HG02973 (cell line): Measurements from ENCODE around the gene AP2A2.

Source experiments
- ATAC-seq: cut with Tn5 transposase; IDR thresholded peaks from one replicate; pipeline ENCODE4 v1.9.1; 2021; ENCODE audit warnings: moderate library complexity; ENCODE audit not compliant: unreplicated experiment

AP2A2 gene

GRCh38 chr11:1026641-1027482, 101.2 kb downstream of the AP2A2 start:
- no peak for ATAC-seq

DNA sequence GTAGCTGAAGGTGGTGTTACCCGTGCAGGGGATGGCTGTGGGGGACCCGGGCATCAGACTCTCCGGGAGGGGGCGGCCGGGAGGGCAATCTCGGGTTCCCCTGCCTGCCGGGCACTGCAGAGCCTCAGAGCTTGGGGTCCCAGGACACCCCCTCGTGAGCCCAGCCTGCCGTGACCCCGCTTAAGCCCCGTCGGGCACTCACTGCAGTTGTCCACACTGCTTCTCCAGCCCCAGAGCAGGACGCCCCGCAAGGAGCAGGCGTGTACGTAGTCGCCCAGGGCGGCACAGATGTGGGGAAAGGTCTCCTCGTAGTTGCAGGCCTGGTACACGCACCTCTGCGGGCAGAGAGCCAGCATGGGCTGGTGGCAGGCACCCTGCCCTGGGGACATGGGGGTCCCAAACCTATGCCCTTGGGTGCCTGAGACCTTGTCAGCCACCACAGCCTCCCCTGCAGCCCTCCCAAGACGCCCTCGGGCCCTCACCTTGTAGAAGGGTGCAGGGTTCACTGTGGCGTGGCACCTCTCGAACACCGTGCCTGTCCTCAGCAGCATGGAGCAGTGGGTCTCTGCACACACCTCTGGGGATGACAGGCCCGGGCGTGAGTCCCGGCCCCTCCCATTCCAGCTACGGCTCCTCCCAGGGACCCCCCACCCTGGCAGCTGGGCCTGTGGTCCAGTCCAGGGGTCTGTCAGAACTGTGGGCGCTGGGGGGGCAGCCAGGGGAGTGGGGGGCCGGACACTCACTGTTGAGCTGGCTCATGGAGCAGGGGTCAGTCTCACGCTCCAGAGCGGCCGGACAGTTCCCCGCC, 102.0 kb downstream of the AP2A2 start:
- ATAC-seq, result no peak

DNA sequence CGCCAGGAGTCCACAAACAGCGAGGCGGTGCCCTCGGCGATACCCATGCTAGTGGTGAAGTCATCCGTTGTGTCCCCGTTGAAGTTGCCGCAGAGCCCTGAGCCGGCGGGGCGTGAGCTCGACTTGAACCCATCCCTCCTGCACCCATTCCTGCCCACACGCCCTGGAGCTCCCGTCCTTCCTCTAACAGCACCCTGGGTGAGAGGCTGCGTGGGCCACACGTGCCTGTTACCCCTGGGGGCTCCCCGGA, 102.5 kb downstream of the AP2A2 start:
- no peak for ATAC-seq

DNA sequence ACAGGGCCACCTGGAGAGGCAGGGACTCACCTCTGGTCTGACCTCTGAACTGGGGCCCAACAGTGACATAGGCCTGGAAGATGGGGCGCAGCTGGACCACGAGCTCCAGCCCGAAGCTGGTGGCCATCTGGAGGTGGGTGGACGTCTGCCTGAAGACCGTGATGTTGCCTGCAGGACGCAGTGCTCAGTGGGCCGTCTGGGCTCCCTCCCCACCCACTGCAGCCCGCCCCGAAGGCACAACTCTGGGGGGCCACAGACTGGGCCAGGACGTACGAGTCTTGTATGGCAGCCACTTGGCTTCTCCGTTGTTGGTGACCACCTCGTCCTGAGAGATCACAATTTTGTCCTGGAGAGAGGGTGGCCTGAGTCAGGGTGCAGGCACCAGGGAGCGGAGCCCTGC, 102.9 kb downstream of the AP2A2 start:
- no peak for ATAC-seq

DNA sequence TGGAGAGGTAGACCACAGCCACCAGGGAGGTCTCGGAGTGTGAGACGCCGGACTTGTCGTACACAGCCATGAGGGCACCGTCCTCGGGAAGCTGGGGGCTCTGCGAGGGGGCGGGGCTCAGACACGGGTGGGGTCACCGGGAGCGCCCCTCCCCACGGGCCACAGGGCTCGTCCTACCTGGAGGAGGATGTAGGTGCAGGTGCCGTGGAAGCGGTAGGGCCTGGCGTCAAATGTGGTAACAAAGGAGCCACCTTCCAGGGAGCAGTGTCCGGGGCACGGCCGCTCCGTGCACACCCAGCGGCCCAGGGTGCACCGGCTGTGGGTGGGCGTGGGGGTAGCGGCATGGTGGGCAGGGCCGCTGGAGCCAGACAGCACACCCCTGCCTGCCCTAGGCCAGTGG, 103.4 kb downstream of the AP2A2 start:
- no peak for ATAC-seq

GRCh38 chr11:1029654-1030053, 104.0 kb downstream of the AP2A2 start:
- no peak for ATAC-seq

DNA sequence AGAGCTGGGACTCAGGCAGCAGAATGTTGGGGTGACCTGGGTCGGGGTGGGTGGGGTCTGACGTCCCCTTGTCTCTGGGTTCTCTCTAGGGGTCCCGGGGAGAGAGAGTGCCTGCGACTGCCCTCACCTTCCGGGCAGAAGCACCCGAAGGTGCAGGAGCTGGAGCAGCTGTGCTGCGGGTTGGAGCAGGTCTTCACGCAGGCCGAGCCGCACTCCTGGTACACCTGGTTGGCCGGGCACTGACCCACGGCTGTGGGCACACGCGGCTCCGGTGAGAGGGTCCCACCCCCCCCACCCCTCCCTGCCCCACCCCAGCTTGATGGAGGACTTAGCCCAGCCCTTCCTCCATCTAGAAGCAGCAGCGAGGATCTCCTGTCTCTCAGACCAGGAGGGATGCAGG, 104.4 kb downstream of the AP2A2 start:
- no peak for ATAC-seq

DNA sequence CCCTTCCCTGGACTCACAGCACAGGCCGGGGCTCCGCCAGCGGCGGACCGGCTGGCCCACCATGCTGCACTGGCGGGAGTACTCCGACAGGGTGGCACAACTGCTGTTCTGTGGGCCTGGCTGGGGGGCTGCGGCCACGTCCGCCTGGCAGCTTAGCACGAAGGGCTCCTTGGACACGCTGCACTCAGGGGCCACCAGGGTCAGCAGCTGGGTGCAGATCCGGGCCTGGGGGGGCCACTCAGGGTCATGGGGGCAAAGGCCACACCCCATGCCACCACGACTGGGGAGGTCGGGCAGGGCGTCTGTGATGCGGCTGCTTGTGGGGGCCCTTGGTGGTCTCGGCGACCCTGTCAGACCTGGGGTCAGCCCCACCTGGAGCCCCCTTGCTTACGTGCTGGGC, 104.9 kb downstream of the AP2A2 start:
- no peak for ATAC-seq

- ATAC-seq, result no peak
Measured at GRCh38 chr11:1031121-1031899, 105.6 kb downstream of the AP2A2 start.

DNA sequence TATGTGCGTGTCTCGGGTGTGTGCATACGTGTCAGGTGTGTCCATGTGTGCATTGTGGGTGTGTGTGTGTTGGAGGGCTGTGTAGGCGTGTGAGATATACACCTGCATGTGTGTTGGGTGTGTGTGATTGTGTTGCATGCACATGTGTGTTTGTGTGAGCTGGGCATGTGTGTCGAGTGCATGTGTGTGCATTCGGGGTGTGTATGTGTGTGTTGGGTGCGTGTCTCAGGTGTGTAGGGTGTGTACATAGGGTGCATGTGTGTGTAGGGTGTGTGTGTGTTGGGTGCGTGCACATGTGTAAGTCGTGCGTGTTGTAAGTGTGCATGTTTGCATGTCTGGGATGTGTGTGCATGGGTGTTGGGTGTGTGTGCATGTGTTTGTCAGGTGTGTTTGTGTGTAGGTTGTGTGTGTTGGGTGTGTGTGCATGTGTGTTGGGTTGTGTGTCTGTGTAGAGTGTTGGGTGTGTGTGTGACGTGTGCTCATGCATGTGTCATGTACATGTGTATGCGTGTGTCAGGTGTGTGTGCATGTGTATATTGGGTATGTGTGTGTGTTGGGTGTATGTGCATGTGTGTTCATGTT, 106.7 kb downstream of the AP2A2 start:
- ATAC-seq, result no peak

DNA sequence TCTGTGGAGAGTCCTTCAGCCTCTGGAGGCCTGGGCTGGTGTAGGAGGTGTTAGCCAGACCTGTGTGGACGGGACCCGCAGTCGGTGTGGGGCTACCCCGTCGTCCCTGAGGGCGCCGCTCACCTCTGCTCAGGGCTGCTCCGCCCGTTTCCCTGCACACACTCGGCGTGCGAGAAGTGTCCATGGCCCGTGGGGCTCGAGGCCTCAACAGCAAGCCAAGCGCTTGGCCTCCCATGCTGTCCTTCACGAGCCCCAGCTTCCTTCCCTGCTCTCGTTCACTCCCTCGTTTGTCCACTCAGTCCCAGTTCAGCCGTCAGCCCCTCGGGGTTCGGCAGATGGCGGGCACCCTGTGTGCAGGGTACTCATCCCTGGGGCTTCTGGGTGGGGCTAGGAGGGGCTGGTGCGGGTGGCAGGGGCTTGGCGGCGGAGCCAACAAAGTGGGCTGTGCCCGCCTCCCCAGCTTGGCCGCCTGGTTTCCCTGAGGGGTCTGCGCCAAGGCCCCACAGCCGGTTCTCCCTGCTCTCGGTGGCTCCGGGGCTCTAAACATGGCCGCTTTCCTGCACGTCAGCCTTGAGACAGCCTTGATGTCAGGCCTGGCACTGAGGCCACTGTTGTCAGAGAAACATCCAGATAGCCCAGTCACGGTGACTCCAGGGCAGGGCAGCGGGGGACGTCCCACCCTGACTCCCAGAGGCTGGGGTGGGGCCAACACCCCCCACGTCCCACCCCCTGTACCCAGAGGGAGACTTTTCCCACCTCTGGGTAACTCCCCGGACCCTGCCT, 107.5 kb downstream of the AP2A2 start:
- ATAC-seq, result no peak

GRCh38 chr11:1034001-1034400, 108.3 kb downstream of the AP2A2 start:
- ATAC-seq, result no peak

- ATAC-seq, result no peak
Measured at GRCh38 chr11:1034456-1035295, 109.0 kb downstream of the AP2A2 start.

GRCh38 chr11:1035577-1036283, 110.1 kb downstream of the AP2A2 start:
- no peak for ATAC-seq

DNA sequence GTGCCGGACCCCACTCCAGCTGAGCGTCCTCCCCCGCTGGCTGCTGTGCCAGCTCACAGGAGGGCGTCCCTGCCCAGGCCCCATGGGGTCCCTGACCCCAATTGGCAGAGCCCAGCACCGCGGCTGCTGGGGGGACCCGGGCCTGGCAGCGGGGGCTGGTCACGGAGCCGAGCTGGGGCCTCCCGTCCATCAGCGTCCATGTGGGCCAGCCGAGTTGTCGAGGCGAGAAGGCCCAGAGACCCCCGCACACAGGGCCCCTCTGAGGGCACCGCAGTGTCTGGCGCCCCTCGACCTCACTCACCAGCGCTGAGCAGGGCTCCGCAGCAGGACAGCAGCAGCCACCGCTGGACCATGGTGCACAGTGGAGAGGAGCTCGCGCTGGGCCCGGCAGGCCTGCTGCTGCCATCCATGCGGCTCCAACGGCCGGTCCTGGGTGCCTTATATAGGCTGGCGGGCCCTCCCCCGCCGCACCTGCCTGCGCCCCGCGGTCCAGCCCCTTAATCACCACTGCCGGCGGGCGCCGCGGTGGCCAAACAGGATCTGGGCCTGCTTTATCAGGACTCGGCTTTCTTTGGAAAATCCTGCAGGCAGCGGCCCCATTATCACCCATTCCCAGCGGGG, 110.7 kb downstream of the AP2A2 start, which contains the start of gene MUC6:
MUC6 (minus strand) TSS at position 416 of the 621 bp plus-strand sequence; CDS start at position 353, 63 bp downstream.
- no peak for ATAC-seq

DNA sequence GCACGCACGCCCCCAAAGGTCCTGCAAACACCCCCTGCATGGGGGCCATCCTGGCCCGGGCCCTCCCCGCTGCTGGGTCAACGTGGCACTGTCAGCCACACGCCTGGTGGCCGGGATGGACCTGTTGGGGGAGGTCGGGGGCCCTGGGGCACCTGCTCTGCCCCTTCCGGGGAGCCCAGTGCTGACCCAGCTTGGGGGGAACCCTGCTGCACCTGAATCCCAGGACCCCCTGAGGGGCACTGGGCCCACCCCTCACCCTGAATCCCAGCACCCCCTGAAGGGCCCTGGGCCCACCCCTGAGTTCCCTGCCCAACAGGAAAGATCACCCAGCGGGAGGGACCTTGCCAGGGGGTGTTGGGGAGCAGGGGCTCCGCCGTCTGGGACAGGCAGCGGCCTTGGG, 111.3 kb downstream of the AP2A2 start:
- no peak for ATAC-seq

- ATAC-seq, result no peak
Measured at GRCh38 chr11:1037506-1038055, 111.9 kb downstream of the AP2A2 start.

DNA sequence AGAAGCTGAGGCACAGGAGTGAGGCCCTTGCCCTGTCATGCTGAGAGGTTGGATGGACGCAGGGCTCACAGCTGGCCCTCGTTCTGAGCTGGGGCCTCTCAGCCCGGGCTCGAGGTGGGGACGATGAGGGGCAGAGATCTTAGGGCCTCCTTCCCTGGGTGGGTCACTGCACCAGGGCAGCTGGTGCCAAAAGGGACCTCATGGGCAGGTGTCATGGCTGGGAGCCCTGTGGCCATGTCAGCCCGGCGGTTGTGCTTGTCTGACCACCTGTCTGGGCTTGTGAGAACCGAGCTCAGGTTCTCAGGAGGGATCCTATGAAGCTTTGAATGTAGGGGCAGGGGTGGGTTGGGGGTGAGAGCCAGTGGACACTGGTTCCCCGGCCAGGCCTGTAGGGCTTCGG, 112.7 kb downstream of the AP2A2 start:
- no peak for ATAC-seq
